ENCODE results near the gene FAM3D.

- TF ChIP-seq POLR2AphosphoS5 (IDR thresholded peaks at IDR 0.05; ENCODE audit: low read depth, low read length) (no peak), CTCF (IDR thresholded peaks at IDR 0.05; ENCODE audit: control extremely low read depth in 1 of 3, insufficient read depth in 1 of 3, low read depth in 1 of 3, low read length in 3 of 3) (no peak), CHD2 (IDR thresholded peaks at IDR 0.05; ENCODE audit: low read length) (no peak), POLR2A (IDR thresholded peaks at IDR 0.05; ENCODE audit: control extremely low read depth in 1 of 2, low read depth in 2 of 2, low read length in 2 of 2) (no peak)
Observed at GRCh38 chr3:58660998-58661397, 5.6 kb downstream of the FAM3D start.
